HS-5 (cell line): ENCODE measurements around the gene PMAIP1.

Experiments used
- DNase-seq: peaks from one replicate; pipeline ENCODE4 v3.0.0-alpha.2; 2012; ENCODE audit warnings: low read depth

The PMAIP1 gene

GRCh38 chr18:59915606-59916005 is 15.8 kb downstream of the PMAIP1 start:
- no peak for DNase-seq

GRCh38 chr18:59916746-59917145 is 16.9 kb downstream of the PMAIP1 start:
- no peak for DNase-seq

- no peak for DNase-seq
Observed at GRCh38 chr18:59917422-59917821, 17.6 kb downstream of the PMAIP1 start.

- peak; percentile 34 for DNase-seq
Observed at GRCh38 chr18:59918320-59918755, 18.5 kb downstream of the PMAIP1 start.

- DNase-seq, result no peak
Observed at GRCh38 chr18:59918997-59919396, 19.2 kb downstream of the PMAIP1 start.

- no peak for DNase-seq
Observed at GRCh38 chr18:59921384-59921891, 21.6 kb downstream of the PMAIP1 start.

- no peak for DNase-seq
Observed at GRCh38 chr18:59923539-59924196, 23.9 kb downstream of the PMAIP1 start.

- no peak for DNase-seq
Observed at GRCh38 chr18:59926131-59926530, 26.3 kb downstream of the PMAIP1 start.

- DNase-seq, result no peak
Observed at GRCh38 chr18:59927246-59927825, 27.5 kb downstream of the PMAIP1 start.

- no peak for DNase-seq
Observed at GRCh38 chr18:59928201-59928600, 28.4 kb downstream of the PMAIP1 start.

GRCh38 chr18:59929621-59930295 is 30.0 kb downstream of the PMAIP1 start:
- no peak for DNase-seq

- DNase-seq, result no peak
Observed at GRCh38 chr18:59932401-59932800, 32.6 kb downstream of the PMAIP1 start.

- no peak for DNase-seq
Observed at GRCh38 chr18:59938676-59939075, 38.9 kb downstream of the PMAIP1 start.

- DNase-seq, result no peak
Observed at GRCh38 chr18:59939127-59939526, 39.3 kb downstream of the PMAIP1 start.

GRCh38 chr18:59940068-59940467 is 40.3 kb downstream of the PMAIP1 start:
- DNase-seq, result no peak

- DNase-seq, result no peak
Observed at GRCh38 chr18:59941331-59941730, 41.5 kb downstream of the PMAIP1 start.

GRCh38 chr18:59942601-59943000 is 42.8 kb downstream of the PMAIP1 start:
- DNase-seq, result no peak

GRCh38 chr18:59945544-59945943 is 45.7 kb downstream of the PMAIP1 start:
- no peak for DNase-seq

GRCh38 chr18:59950215-59950944 is 50.6 kb downstream of the PMAIP1 start:
- no peak for DNase-seq

GRCh38 chr18:59951591-59951990 is 51.8 kb downstream of the PMAIP1 start:
- DNase-seq, result peak; percentile 16

- DNase-seq, result no peak
Observed at GRCh38 chr18:59952283-59953007, 52.6 kb downstream of the PMAIP1 start.
